Measurements from ENCODE around the gene VEGFA.

GRCh38 chr6:43727634-43728033, 42.4 kb upstream of the VEGFA start:
- TF ChIP-seq YY1 (IDR thresholded peaks at IDR 0.05; ENCODE audit: insufficient read depth, insufficient read length) = no peak
- TF ChIP-seq ZNF274 (IDR thresholded peaks at IDR 0.05; ENCODE audit: low read depth, low read length) = no peak
- no peak for TF ChIP-seq SUZ12 (IDR thresholded peaks at IDR 0.05; ENCODE audit: extremely low read depth, insufficient read depth, insufficient read length)

Data from NT2/D1 (cell line).